Pons (tissue), 1 donor: ENCODE data around the gene ANXA5.

Experiments
- DNase-seq: peaks from one replicate; pipeline ENCODE4 v3.0.0-alpha.2; 2016; ENCODE audit warnings: low spot score

ANXA5 gene

DNA sequence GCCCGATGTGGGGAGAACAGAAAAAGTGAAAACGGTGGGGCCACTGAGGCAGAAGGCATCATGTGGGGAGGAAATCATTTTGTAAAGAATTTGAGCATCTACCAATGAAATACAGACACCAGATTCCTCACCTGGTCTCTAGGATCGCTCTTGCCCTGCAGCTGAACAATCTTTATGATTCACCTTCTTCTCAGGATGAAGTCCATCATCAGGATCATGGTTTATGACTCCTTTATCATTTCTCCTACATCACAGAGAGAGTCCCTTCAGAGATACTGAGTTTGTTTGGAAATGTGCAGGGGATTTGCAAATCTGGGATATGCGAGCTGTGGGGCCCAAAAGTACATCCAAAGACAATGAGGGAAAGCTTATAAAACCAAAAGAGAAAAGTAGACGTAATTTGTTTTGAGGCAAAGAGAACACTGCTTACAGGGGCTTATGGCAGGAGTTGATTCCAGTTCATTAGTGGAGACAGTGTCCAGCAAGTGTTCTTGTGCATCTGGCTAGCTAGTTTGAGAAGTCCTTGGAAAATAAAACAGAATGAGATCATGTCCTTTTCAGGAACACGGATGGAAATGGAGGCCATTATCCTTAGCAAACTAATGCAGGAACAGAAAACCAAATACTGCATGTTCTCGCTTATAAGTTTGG, 15.3 kb upstream of the ANXA5 start:
- DNase-seq, result no peak

DNA sequence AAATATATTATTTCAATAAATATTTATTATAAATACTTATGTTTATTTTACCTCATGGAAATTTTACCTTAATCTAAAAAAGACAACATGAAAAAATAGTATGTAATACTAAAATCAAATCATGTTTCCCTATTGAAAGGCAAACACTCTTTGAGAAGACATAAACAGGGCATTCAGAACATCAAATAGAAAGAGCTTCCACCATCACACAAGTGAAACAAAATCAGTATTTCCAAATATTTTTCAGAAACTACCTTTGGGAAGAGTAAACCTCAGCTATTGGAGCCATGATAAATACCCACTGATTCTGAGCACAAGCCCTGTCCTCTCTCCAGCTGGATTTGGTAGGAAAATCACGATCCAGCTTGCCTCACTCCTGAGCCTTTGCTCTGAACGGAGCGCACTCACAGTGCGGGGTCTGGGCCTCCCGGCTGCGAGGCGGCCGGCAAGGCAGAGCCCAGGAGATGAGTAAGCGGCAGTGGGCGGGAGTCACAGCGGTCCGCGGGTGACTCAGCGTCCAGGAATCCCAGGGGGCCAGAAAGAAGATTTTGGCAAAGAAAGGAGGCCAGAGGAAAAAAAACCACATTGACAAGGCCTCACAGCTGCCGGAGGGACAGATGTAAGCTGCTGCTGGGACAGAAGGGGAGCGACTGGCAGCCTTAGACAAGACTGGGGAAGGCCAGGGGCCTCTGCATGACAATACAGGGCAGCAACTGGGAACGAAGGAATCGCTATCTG, 14.7 kb upstream of the ANXA5 start:
- peak; percentile 60 for DNase-seq

DNA sequence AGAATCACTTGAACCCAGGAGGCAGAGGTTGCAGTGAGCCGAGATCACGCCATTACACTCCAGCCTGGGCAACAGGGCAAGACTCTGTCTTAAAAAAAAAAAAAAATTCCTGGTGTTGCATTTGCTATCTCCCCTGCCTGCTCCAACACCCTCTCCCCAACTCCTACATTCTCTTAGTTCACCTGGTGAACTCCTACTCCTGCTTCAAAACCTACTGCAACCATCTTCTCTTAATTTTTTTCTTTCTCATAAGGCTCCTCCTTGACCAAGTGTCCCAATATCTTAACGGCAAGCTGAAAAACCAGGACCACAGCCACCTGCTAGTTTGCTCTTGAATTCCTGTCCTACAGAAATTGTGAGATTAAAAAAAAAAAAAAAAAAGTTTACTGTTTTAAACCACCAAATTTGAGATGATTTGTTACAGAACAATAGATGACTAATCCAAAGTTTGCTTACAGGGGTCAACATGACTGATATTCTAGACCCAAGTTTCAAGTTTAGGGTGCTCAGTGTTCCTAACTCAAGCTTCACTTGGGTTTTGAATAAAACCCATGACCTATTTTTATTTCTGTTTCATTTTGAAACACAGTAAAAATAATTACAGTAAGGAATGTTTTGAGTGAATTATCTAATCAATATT, 13.1 kb upstream of the ANXA5 start:
- DNase-seq, result no peak

DNA sequence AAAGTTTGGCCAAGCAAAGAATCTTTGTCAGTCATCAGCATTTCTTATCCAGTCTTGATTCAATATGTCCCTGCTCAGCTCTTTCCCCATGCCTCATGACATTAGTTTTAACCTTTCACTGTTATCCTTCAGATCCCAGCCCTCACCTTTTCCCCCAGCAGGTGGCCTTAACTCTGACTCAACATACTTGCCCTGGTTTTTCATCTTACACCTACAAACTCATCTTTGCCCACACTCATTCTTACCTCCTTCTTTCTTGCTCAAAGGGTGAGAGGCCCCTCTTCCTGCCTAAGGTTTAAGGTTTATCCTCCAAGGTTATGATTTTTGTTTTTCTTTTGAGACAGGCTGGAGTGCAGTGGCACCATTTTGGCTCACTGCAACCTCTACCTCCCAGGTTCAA, 10.6 kb upstream of the ANXA5 start:
- no peak for DNase-seq

DNA sequence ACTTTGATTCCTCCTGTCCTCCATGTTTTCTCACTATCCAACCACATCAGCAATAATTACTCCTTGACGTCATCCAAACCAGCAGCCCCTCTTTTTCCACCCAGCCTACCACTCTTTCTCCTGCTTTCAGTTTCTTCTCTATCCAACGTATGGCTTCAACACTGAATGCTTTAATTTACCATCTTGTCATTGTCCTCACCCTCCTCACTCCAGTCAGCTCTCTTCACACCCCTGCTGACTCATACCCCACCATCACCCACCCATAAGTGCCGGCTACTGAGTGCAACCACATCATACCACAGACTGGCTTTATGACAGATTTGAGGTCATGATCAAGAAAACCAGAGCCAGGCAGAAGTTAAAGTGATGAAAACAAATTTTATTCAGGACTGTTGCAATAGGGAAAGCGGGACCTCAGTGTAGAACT, 9.8 kb upstream of the ANXA5 start:
- no peak for DNase-seq

DNA sequence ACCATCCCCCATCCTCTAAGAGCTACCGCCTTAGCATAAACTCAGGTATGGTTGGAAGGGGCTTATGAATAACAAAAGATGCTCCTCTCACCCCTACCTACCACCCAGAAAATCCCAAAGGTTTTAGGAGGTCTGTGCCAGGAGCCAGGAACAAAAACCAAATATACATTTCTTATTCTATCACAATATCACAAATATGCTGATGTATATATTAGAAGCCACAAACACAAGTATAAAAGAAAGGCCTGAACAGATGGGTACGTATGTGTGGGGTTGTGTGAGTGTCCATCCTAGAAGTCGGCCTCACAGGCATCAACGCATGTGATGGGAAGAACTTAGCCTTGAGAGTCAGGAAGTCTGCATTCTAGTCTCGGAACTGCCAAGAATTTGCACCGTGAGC, 8.7 kb upstream of the ANXA5 start:
- no peak for DNase-seq

DNA sequence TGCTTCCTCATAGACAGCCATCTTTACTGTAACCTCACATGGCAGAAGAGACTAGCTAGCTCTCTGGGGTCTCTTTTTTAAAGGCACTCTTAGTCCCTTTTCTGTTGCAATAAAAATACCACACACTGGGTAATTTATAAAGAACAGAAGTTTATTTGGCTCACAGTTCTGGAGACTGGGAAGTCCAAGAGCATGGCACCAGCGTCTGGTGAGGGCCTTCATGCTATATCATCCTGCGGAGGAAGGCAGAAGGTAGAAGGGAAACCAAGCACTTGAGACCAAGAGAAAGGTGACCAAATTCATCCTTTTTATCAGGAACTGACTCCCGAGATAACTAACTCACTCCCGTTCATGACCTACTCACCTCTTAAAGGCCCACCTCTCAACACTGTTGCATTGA, 5.4 kb upstream of the ANXA5 start:
- no peak for DNase-seq

DNA sequence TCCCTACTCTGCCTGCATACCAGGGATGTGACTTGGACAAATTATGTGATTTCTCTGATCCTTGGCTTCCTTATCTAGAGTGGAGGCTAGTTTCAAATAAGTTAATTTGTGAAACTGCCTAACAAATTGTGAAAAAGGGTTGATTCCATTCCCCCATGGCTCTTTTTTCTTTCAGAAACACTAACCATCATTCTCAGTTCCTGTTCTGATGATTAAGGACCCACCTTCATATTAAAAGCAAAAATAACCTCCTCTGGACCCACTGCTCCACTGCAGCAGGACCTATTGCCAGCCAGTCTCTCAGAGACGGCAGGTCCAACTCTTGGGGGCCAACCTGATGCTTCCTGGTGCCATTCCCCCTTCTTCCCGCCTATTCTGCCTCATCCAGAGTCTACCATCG, 4.5 kb upstream of the ANXA5 start:
- DNase-seq, result no peak

DNA sequence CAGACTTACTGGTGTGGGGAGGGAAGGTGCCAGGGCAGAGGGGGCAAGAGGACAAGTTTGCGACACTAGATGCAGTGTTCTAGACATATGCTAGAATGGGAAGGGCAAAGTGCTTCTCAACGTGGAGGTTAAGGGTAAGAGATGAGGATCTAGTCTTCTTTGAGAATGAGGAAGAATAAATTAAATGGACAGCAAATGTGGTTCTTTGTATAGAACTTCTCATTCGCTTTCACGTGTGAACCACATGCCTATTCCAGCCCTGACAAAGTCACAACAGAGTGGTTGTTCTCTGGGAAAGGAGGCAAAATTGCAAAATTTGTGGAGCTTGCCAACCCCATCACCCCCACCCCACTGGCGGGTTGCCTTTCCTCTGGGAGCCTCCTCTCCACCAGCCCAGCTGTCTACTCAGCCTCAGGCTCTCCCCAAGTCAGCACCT, 1.5 kb upstream of the ANXA5 start:
- DNase-seq, result peak; percentile 35

DNA sequence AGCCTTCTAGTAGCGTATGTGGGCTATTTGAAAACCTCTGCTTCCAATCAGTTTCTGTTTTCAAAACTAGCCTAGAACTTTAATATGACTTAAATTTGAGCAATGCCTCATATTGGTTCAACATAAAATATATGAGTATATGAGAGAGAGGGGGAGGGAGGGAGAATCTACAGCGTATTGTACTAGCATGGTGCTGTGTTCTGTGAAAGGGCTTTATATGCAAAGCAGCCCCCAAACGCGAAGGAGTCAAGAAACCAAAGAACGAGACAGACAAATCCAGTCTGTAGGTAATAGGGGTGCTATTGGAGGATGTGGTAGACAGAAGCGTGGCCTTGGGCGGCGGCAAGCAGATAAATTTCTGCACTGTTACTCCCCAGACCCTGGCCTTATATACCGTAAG, 784 bp upstream of the ANXA5 start:
- DNase-seq, result no peak

DNA sequence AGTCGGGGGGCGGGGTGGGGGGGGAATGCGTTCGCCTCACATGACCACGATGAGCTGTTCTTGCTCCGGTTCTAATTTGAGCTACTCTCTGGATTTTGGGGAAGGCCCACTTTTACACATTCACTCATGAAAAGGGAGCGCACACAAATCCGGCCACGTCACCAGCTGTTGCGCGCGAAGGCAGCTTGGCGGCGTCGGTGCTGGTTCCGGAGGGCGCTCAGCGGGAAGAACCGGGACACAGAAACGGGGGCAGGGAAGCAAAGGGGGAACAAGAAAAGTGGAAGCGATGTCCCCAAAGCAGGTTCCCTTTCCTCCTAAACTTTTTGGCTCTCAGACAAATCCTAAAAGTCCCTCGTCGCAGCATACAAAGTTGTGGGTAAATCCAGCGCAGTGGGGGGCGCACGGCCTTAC, 605 bp downstream of the ANXA5 start:
- DNase-seq, result peak; percentile 77

DNA sequence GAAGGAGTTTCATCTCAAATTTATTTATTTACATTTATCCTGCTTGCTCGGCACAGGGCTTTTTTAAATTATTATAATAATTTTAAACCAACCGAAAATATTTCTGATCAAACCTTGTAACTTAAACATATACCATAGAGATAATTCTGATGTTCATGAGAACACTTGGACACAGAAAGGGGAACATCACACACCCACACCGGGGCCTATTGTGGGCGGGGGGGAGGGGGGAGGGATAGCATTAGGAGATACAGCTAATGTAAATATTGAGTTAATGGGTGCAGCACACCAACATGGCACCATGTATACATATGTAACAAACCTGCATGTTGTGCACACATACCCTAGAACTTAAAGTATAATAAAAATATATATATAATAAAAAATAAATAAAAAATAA, 2.9 kb downstream of the ANXA5 start:
- DNase-seq, result no peak

DNA sequence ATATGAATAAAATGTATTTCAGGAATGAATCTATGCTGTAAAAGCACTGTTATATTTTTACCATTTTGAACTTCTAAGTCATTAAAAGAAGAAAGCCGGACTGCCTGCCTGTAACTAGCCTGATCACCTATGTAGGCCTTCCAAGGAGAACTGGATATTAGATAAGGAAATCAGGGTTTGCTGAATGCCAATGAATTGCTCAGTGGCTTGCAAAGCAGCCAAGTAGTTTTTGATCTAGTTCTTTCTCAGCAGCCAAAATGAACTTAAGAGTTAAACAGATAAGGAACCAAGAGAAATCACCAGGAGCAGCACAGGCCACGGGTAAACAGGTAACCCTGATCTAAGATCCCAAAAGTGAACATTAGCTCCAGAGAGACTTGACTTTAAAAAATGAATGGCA, 3.3 kb downstream of the ANXA5 start:
- DNase-seq, result no peak

DNA sequence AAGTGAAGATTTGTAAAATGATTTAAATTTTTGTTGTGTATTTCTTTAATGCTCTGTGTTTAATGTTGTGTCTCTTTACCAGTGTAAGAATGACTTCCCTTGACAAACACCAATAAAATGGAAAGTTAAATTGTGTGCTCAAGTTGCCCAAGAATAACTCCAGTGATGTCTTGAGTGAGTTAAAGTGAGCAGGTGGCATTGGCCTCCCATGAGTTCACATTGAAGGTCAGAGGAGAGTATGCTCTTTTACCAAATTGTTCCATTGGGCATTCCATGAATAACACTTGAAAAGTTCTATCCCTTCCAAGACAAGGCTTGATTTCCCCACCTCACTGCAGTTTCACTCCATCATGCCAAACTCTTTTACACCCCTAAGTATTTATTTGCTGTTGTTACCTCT, 4.5 kb downstream of the ANXA5 start:
- no peak for DNase-seq

DNA sequence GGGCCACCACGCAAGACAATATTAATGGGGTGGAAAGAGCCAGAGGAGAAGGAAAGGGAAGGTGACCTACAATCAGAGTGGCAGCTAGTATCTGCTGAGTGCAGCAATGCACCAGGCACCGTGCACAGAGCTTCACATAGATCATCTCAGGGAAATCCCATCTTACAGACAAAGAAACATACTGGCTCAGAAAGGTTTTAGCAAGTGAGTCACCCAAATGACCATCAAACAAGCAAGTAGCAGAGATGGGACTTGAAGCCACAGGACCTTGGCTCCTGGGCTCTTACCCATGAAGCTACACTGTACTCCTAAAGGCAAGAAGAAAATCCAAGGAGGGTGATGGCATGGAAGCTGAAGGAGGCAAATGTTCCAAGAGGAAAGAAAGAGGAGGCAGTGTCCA, 6.8 kb downstream of the ANXA5 start:
- no peak for DNase-seq

DNA sequence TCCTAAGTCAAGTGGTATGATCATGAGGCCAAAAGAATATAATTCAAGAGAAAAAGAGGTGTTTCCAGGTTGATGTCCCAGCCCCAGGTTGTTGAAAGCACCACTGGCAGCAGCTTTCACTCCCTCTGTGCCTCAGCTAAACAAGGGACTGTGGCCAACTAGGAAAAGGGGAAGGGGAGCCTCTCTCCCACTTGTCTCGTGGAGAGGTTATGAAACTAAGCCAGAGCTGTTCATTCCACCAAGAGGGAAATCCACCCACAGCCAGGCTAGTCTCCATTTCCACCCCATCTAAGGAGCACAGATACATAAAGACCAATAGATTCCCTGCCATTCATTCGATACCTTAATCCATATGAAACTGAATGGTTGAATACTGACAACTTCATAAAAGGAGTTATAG, 8.1 kb downstream of the ANXA5 start:
- DNase-seq, result no peak

DNA sequence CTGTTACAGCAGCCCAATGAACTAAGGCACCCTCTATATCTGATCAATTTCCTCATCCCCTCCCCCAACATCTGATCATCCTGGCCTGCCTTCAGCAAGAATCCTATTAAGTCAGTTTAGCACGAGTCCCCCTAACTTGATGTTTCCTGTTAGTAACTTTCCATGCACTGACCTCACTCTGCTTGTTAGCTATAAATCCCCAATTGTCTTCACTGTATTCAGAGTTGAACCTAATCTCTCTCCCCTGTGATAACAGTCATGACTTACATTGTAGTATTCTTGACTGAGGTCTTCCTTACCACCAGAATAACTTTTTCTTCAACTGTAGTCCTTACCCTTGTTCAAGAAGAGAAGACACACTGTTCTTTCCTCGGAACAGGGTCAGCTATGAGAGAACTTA, 8.5 kb downstream of the ANXA5 start:
- no peak for DNase-seq

DNA sequence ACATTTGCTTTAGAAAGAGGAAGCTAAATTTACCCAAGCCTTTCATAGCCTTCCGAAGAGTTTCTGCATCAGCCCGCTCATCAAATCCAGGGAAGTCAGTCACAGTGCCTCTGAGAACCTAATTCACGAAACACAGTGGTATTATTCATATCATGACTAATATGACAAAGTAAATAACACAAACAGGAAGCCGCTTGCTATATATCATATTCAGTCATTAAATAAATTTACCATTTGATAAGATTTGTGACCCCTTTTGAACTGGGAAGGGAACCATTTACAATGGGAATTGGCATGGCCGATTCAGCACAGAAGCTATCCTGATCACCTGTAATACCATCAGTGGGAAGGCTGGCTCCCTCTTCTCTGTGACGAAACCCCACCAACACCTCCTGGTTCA, 10.5 kb downstream of the ANXA5 start:
- no peak for DNase-seq

DNA sequence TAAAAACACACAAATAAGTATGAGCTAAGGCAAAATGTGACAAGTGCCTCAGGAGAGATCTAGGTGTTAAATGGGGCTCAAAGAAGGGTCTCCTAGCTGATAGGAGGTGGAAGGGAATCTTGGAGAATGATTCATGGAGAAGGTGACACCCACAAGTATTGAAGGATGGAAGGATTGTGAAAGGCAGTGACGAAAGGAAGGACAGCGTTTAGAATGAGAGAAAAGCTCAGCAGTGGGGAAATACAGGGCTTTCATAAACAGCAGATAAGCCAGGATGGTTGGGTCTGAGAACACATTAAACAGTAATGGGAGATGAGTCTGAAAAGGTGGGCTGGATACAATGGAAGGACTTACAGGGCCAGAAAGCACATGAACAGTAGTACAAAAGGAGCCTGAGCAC, 11.5 kb downstream of the ANXA5 start:
- no peak for DNase-seq

DNA sequence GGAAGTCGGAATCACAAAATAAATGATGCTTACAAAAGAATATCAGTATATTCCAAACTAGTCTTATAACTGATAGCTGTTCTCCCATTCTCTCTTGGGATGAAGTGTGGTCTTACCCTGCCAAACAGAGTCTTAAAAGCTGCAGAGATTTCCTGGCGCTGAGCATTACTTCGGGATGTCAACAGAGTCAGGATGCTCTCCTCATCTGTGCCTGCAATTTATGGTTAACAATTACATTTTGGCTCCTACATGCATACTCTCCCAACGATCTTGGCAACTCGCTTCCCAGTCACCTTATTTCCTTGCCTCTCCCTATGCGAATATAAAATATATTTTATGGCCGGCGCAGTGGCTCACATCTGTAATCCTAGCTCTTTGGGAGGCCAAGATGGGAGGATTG, 12.2 kb downstream of the ANXA5 start:
- DNase-seq, result no peak

DNA sequence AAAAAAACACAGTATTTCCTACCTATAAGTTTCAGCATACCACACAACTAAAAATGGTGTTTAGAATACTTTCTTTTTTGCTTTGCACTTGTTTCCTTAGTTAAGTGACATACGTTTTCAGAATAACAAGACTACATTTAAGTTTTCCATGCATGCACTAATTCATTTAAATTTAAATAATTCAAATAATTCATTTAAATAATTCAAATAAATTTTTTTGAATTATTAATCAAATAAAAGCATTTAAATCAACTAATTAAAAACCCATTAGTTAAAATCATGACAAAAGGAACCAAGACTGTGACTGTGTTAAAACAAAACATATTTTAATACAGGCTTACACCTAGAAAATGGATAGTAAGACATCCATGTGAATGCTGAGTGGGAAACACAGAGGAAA, 12.8 kb downstream of the ANXA5 start:
- no peak for DNase-seq

DNA sequence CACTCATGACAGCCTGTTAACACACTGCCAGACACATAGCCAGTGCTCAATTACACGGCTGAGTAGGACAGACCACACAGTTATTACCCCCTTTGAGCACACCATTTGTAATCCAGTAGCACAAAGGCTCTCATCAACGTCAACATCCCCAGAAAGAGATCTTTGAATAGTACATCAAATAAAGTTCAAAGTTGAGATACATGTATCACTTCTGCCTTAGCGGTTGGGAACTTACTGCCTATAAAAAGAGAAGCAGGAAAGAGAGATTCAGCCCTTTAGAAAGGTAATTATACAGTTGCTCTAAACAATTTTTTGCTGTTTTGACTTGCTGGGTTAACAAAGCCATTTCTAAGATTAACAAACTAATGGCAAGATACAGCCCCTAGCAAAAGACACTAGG, 16.2 kb downstream of the ANXA5 start:
- DNase-seq, result no peak

DNA sequence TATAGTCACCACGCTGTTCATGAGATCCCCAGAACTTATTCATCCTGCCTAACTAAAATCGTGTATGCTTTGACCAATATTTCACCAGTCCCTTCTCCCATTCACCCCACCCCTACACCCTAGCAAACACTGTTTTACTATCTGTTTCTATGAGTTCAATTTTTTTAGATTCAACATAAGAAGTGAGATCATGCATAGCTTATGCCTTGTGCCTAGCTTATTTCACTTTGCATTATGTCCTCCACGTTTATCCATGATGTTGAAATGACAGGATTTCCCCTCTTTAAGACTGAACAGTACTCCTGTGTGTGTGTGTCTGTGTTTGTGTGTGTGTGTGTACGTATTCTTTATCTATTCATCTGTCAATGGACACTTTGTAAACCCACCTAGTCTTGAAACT, 16.8 kb downstream of the ANXA5 start:
- no peak for DNase-seq

DNA sequence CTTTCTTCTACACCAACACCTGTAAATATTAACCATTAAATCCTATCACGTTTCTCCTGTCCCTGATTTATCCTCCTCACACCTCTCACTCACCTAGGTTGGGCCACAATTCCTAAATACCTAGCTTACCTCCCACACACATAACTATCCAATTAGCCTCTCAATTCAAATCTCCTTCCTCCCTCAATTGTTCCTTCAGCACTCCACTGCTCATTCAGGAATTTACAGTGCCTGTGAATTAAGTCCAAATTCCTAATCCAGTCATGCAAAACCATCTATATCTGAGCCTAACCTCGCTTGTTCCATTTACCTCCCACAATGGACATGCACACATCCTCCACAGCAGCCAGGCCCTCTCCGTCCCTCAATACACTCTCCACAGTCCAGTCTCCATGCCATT, 17.5 kb downstream of the ANXA5 start:
- DNase-seq, result no peak
